ENCODE measurements around the gene MYOCOS. TPM values are rescaled to one million over a fixed set of nuclear protein-coding genes. Genes with fewer than 3 reads are reported as not detected.
"Not testable (repeated sequence)": the region's sequence is repeated elsewhere in the genome, so short reads cannot be mapped to it uniquely, and the experiment has no call there.

Gene MYOCOS
- total RNA-seq, 3 donors from 2014 or later, result not detected

- Histone ChIP-seq H3K36me3 (ENCODE audit: low read depth) (no peaks in the 10 kb centered on the region), H3K9me3 (no peaks in the 10 kb centered on the region), H3K4me3 (no peak overlapping the region), H3K4me1 (ENCODE audit: low read depth) (no peaks in the 10 kb centered on the region)
- DNase-seq (peak; percentile 62 to 71 (median 63)), ATAC-seq (peak; percentile 62)
- intact Hi-C loops (cut with DNase I, micrococcal nuclease), result loop anchor here in 1 of 2 donors (10.0 kb wide), 1 partner anchor 60 kb away; no protein-coding TSS in a partner anchor
- peak; percentile 20 for TF ChIP-seq CTCF (IDR thresholded peaks at IDR 0.05)
Observed at GRCh38 chr1:171654942-171655745, 33.1 kb downstream of the MYOCOS start.

DNA sequence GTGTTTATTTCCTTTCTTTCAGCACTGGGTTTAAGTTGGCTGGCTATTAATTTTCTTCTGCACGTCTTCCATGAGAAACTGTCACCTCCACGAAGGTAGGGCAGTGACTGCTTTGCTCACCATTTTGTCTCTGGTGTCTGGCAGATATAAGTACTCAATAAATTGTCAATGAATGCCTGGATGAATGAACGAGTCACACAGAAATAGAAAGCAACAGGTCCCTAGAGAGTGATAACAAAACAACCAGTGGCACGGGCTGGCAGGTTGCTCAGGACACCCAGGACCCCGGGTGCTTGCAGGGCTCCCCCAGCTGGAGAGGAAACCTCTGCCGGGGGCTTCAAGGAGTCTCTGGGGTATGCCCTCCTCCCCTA, 33.7 kb downstream of the MYOCOS start:
- no peak for ATAC-seq
- no peaks in the 10 kb centered on the region for H3K36me3 ChIP-seq (ENCODE audit: low read depth)
- DNase-seq, result no peak
- H3K9me3 ChIP-seq, result no peaks in the 10 kb centered on the region
- intact Hi-C loops (cut with DNase I, micrococcal nuclease), result loop anchor here in 1 of 2 donors (10.0 kb wide), 1 partner anchor 59 kb away; no protein-coding TSS in a partner anchor
- H3K4me3 ChIP-seq, result no peak overlapping the region
- no peaks in the 10 kb centered on the region for H3K4me1 ChIP-seq (ENCODE audit: low read depth)
- TF ChIP-seq CTCF (IDR thresholded peaks at IDR 0.05), result no peak

DNA sequence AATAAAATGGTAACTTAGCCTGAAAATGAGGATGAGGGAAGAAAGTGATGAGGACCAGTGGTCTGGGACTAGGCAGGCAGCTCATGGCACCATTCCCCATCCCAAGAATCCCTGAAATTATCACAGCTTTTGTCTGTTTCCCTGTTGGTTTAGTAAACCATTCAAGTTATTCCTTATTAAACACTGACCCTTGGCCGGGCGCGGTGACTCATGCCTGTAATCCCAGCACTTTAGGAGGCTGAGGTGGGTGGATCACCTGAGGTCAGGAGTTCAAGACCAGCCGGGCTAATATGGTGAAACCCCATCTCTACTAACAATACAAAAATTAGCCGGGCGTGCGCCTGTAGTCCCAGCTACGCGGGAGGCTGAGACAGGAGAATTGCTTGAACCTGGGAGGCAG, 34.2 kb downstream of the MYOCOS start:
- peak; percentile 48 for ATAC-seq
- not testable (repeated sequence) for H3K9me3 ChIP-seq; H3K4me1 ChIP-seq (ENCODE audit: low read depth); H3K4me3 ChIP-seq; H3K36me3 ChIP-seq (ENCODE audit: low read depth)
- DNase-seq, result peak in 2 of 3 donors; percentile 25 to 41
- intact Hi-C loops (cut with DNase I, micrococcal nuclease), result loop anchor here in 1 of 2 donors (10.0 kb wide), 1 partner anchor 59 kb away; no protein-coding TSS in a partner anchor

- no peak for DNase-seq
- intact Hi-C loops (cut with DNase I, micrococcal nuclease), result no loop called here
- no peak for TF ChIP-seq CTCF (IDR thresholded peaks at IDR 0.05)
- Histone ChIP-seq H3K4me1 (ENCODE audit: low read depth) (no peaks in the 10 kb centered on the region), H3K36me3 (ENCODE audit: low read depth) (no peaks in the 10 kb centered on the region), H3K9me3 (no peaks in the 10 kb centered on the region), H3K4me3 (no peak overlapping the region)
- no peak for ATAC-seq
Observed at GRCh38 chr1:171661076-171661650, 39.1 kb downstream of the MYOCOS start.

- DNase-seq (no peak), ATAC-seq (no peak)
- intact Hi-C loops (cut with DNase I, micrococcal nuclease), result no loop called here
- Histone ChIP-seq H3K4me1 (ENCODE audit: low read depth) (no peaks in the 10 kb centered on the region), H3K36me3 (ENCODE audit: low read depth) (no peaks in the 10 kb centered on the region), H3K4me3 (no peak overlapping the region), H3K9me3 (no peaks in the 10 kb centered on the region)
- TF ChIP-seq CTCF (IDR thresholded peaks at IDR 0.05), result no peak
Observed at GRCh38 chr1:171663036-171663853, 41.2 kb downstream of the MYOCOS start.
